ENCODE data around the gene RORB. TPM values are rescaled to one million over a fixed set of nuclear protein-coding genes. Genes with fewer than 3 reads are reported as not detected.

Gene RORB
- total RNA-seq, 2 experiments from 2014 or later = not detected

DNA sequence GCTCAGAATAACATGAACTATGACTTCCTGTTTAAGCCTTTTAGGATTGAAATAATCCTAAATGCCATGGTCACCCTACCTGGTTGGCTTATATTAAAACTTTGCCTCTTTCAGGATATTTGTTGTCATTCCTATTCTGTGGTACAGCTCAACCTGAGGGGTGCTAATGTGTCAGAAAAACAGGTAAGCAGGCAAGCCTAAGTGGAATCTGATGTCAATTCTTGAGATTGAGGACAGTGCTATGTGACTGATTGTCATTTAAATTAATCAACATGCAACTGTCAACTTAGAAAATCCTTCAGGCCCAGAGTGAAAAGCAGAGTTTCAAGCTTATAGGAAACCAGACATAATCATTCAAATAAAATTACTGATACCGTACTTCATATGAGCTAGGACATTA, 2.6 kb upstream of the RORB start:
- peaks cover 0 to 5% of the 10 kb centered on the region in 2 experiments for H3K9me3 ChIP-seq (ENCODE audit: control insufficient read depth in 1 of 2, insufficient read depth in 1 of 2, low read length in 2 of 2)
- H3K27me3 ChIP-seq (ENCODE audit: control insufficient read depth in 1 of 2, insufficient read depth in 2 of 2, low read length in 2 of 2) = peaks cover 19 to 39% of the 10 kb centered on the region in 2 experiments
- no peak overlapping the region for H3K27ac ChIP-seq (ENCODE audit: low read depth in 1 of 2, low read length in 2 of 2)
- POLR2A ChIA-PET = no interaction called here
- Mint-ChIP-seq H3K36me3 (ENCODE audit: low read depth) (no peaks in the 10 kb centered on the region), H3K4me1 (ENCODE audit: low read depth) (peaks cover 19% of the 10 kb centered on the region), H3K27me3 (peaks cover 45% of the 10 kb centered on the region), H3K4me3 (no peak overlapping the region), H3K9me3 (no peaks in the 10 kb centered on the region), H3K27ac (no peak overlapping the region)
- DNase-seq = no peak
- peaks cover 24% of the 10 kb centered on the region for H3K4me1 ChIP-seq (ENCODE audit: insufficient read depth, low read length)
- no peaks in the 10 kb centered on the region for H3K36me3 ChIP-seq (ENCODE audit: insufficient read depth, low read length)
- ATAC-seq (ENCODE audit: poor library complexity) = no peak
- TF ChIP-seq, protein P1, sequence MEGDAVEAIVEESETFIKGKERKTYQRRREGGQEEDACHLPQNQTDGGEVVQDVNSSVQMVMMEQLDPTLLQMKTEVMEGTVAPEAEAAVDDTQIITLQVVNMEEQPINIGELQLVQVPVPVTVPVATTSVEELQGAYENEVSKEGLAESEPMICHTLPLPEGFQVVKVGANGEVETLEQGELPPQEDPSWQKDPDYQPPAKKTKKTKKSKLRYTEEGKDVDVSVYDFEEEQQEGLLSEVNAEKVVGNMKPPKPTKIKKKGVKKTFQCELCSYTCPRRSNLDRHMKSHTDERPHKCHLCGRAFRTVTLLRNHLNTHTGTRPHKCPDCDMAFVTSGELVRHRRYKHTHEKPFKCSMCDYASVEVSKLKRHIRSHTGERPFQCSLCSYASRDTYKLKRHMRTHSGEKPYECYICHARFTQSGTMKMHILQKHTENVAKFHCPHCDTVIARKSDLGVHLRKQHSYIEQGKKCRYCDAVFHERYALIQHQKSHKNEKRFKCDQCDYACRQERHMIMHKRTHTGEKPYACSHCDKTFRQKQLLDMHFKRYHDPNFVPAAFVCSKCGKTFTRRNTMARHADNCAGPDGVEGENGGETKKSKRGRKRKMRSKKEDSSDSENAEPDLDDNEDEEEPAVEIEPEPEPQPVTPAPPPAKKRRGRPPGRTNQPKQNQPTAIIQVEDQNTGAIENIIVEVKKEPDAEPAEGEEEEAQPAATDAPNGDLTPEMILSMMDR (IDR thresholded peaks at IDR 0.05) = no peak
- CTCF ChIA-PET = interaction anchor here (1.1 kb wide), 1 partner anchor 10 kb away, joined by 3 read pairs; no protein-coding TSS in a partner anchor
- intact Hi-C loops (cut with DNase I, micrococcal nuclease) = no loop called here
- no peak overlapping the region for H3K4me3 ChIP-seq (ENCODE audit: low read length)

DNA sequence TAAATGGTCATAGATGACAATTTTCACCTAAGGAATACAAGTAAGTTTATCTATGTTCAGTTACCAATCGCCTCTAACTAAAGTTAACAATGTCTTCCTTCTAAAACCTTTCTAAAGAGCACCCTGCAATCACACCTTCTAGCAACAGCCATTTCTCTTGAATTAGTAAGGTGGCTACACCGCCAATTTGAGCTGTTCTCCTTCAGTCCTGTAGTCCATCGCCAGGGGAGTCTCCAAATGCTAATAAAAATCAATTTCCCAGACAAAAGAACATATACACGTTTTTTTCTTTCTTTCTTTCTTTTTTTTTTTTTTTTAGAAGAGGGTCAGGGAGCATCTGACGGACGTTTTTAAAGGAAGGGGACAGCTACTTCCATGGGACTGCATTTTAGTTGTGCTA, 729 bp upstream of the RORB start:
- H3K9me3 ChIP-seq (ENCODE audit: control insufficient read depth in 1 of 2, insufficient read depth in 1 of 2, low read length in 2 of 2) = peaks cover 0 to 9% of the 10 kb centered on the region in 2 experiments
- ChIA-PET POLR2A (no interaction called here), CTCF (no interaction called here)
- peaks cover 34% of the 10 kb centered on the region for H3K4me1 ChIP-seq (ENCODE audit: insufficient read depth, low read length)
- DNase-seq = no peak
- TF ChIP-seq, protein P1 (IDR thresholded peaks at IDR 0.05) = no peak
- peaks cover 34 to 58% of the 10 kb centered on the region in 2 experiments for H3K27me3 ChIP-seq (ENCODE audit: control insufficient read depth in 1 of 2, insufficient read depth in 2 of 2, low read length in 2 of 2)
- H3K36me3 Mint-ChIP-seq (ENCODE audit: low read depth) = no peaks in the 10 kb centered on the region
- H3K9me3 Mint-ChIP-seq = no peaks in the 10 kb centered on the region
- H3K4me3 ChIP-seq (ENCODE audit: low read length) = peak overlapping the region; percentile 62
- no peak for ATAC-seq (ENCODE audit: poor library complexity)
- no peak overlapping the region for H3K27ac Mint-ChIP-seq
- H3K27ac ChIP-seq (ENCODE audit: low read depth in 1 of 2, low read length in 2 of 2) = no peak overlapping the region
- H3K4me1 Mint-ChIP-seq (ENCODE audit: low read depth) = peaks cover 22% of the 10 kb centered on the region
- H3K4me3 Mint-ChIP-seq = peak overlapping the region; percentile 86
- no peaks in the 10 kb centered on the region for H3K36me3 ChIP-seq (ENCODE audit: insufficient read depth, low read length)
- H3K27me3 Mint-ChIP-seq = peaks cover 65% of the 10 kb centered on the region
- intact Hi-C loops (cut with DNase I, micrococcal nuclease) = no loop called here

DNA sequence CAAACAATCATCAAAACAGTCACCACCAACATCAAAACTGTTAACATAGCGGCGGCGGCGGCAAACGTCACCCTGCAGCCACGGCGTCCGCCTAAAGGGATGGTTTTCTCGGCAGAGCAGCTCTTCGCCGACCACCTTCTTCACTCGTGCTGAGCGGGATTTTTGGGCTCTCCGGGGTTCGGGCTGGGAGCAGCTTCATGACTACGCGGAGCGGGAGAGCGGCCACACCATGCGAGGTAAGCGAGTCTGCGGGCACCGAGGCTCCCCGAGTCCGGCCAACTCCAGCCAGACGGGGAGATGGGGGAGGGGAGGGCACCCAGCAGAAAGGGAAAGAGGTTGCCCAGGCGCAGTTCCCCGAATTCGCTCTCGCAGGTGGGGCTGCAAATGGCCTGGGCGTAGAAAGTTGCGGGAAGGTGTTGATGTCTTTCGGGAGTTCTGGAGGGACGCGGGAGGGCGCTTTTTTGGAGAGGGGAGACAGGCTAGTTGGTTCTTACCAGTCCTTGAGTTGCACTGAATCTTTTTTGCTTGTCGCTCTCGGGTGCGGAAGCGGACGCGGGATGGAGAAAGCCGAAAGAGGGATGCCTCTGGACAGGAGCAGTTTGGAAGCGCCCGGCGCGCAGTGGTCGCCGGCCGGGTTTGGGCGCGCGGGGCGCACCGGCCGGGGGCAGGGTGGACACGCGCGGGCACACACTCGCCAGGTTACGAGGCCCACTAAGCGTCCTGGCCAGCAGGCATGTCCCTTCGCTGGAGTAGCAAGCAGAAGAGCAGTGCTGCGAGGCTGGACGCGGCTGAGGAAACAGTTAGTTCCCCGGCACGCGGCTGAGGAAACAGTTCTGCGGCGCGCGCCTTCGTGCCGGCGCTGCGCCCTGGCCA, 849 bp downstream of the RORB start:
- H3K4me3 ChIP-seq (ENCODE audit: low read length) = peak overlapping the region; percentile 62
- Mint-ChIP-seq H3K4me3 (peak overlapping the region; percentile 86), H3K4me1 (ENCODE audit: low read depth) (peaks cover 22% of the 10 kb centered on the region), H3K27ac (no peak overlapping the region), H3K36me3 (ENCODE audit: low read depth) (no peaks in the 10 kb centered on the region), H3K9me3 (no peaks in the 10 kb centered on the region), H3K27me3 (peaks cover 72% of the 10 kb centered on the region)
- TF ChIP-seq, protein P1 (IDR thresholded peaks at IDR 0.05) = no peak
- no peak overlapping the region for H3K27ac ChIP-seq (ENCODE audit: low read depth in 1 of 2, low read length in 2 of 2)
- peaks cover 34 to 58% of the 10 kb centered on the region in 2 experiments for H3K27me3 ChIP-seq (ENCODE audit: control insufficient read depth in 1 of 2, insufficient read depth in 2 of 2, low read length in 2 of 2)
- ChIA-PET POLR2A (no interaction called here), CTCF (no interaction called here)
- no peaks in the 10 kb centered on the region for H3K36me3 ChIP-seq (ENCODE audit: insufficient read depth, low read length)
- no peak for ATAC-seq (ENCODE audit: poor library complexity)
- H3K4me1 ChIP-seq (ENCODE audit: insufficient read depth, low read length) = peaks cover 34% of the 10 kb centered on the region
- intact Hi-C loops (cut with DNase I, micrococcal nuclease) = no loop called here
- peaks cover 0 to 9% of the 10 kb centered on the region in 2 experiments for H3K9me3 ChIP-seq (ENCODE audit: control insufficient read depth in 1 of 2, insufficient read depth in 1 of 2, low read length in 2 of 2)
- peak in 2 of 14 experiments; percentile 9 to 10 for DNase-seq

Data from CD4-positive, alpha-beta T cell (primary cell).